Measurements from ENCODE around the gene OR1Q1. TPM values are rescaled to one million over a fixed set of nuclear protein-coding genes. Genes with fewer than 3 reads are reported as not detected.

OR1Q1 gene
- total and polyA plus RNA-seq, 9 of the 15 experiments (the other 6 are each of a cell fraction or from before 2014, with no cell fraction given): not detected

DNA sequence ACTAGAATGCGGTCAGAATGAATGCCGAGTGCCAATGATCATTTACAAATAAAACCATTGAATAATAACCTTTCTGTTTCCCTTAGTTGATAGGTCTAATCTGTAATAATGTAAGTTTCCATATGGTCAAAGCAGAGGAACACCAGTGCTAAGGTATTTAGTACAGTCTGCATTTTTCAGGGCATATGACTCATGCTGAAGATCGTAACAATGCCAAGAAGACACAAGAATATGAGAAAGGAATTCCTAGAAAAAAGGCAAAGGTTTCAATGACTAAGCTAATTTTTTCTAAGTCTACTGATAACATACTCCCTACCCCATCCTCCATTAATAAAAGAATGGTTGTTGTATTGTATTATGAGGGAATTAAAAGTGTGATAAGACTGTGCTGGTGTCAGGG is 34.2 kb upstream of the OR1Q1 start (continued):
- no peak for TF ChIP-seq MAX (CRISPR knock-in tag; IDR thresholded peaks at IDR 0.05)
- no peak for TF ChIP-seq MYBL2 (IDR thresholded peaks at IDR 0.05; ENCODE audit: low read depth)
- TF ChIP-seq MYBL2 (CRISPR knock-in tag; IDR thresholded peaks at IDR 0.05; ENCODE audit: borderline replicate concordance): no peak
- TF ChIP-seq HNRNPK (IDR thresholded peaks at IDR 0.05; ENCODE audit: low read depth, low read length, poor library complexity, severe bottlenecking): no peak
- TF ChIP-seq ZNF197 (CRISPR knock-in tag; IDR thresholded peaks at IDR 0.05; ENCODE audit: low read depth): no peak
- no peak for TF ChIP-seq PTRF (tag; IDR thresholded peaks at IDR 0.05)
- peak; percentile 89 for TF ChIP-seq ATF3 (IDR thresholded peaks at IDR 0.05)
- no peak for TF ChIP-seq ATF3 (CRISPR knock-in tag; conservative IDR thresholded peaks at IDR 0.05)
- TF ChIP-seq RNF219 (CRISPR knock-in tag; IDR thresholded peaks at IDR 0.05): no peak
- TF ChIP-seq, protein P1, sequence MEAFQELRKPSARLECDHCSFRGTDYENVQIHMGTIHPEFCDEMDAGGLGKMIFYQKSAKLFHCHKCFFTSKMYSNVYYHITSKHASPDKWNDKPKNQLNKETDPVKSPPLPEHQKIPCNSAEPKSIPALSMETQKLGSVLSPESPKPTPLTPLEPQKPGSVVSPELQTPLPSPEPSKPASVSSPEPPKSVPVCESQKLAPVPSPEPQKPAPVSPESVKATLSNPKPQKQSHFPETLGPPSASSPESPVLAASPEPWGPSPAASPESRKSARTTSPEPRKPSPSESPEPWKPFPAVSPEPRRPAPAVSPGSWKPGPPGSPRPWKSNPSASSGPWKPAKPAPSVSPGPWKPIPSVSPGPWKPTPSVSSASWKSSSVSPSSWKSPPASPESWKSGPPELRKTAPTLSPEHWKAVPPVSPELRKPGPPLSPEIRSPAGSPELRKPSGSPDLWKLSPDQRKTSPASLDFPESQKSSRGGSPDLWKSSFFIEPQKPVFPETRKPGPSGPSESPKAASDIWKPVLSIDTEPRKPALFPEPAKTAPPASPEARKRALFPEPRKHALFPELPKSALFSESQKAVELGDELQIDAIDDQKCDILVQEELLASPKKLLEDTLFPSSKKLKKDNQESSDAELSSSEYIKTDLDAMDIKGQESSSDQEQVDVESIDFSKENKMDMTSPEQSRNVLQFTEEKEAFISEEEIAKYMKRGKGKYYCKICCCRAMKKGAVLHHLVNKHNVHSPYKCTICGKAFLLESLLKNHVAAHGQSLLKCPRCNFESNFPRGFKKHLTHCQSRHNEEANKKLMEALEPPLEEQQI (IDR thresholded peaks at IDR 0.05): peak; percentile 87
- no peak for TF ChIP-seq NR2C1 (IDR thresholded peaks at IDR 0.05)
- no peak for TF ChIP-seq NR2C1 (tag; IDR thresholded peaks at IDR 0.05)
- TF ChIP-seq CHCHD3 (CRISPR knock-in tag; IDR thresholded peaks at IDR 0.05): no peak
- TF ChIP-seq ZNF133 (CRISPR knock-in tag; IDR thresholded peaks at IDR 0.05): no peak
- TF ChIP-seq ZKSCAN8 (CRISPR knock-in tag; IDR thresholded peaks at IDR 0.05): no peak
- TF ChIP-seq SPI1 (IDR thresholded peaks at IDR 0.05; ENCODE audit: borderline replicate concordance, low read depth, low read length): no peak
- TF ChIP-seq, protein P2, sequence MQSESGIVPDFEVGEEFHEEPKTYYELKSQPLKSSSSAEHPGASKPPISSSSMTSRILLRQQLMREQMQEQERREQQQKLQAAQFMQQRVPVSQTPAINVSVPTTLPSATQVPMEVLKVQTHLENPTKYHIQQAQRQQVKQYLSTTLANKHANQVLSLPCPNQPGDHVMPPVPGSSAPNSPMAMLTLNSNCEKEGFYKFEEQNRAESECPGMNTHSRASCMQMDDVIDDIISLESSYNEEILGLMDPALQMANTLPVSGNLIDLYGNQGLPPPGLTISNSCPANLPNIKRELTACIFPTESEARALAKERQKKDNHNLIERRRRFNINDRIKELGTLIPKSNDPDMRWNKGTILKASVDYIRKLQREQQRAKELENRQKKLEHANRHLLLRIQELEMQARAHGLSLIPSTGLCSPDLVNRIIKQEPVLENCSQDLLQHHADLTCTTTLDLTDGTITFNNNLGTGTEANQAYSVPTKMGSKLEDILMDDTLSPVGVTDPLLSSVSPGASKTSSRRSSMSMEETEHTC (IDR thresholded peaks at IDR 0.05): no peak
- TF ChIP-seq, protein P3, sequence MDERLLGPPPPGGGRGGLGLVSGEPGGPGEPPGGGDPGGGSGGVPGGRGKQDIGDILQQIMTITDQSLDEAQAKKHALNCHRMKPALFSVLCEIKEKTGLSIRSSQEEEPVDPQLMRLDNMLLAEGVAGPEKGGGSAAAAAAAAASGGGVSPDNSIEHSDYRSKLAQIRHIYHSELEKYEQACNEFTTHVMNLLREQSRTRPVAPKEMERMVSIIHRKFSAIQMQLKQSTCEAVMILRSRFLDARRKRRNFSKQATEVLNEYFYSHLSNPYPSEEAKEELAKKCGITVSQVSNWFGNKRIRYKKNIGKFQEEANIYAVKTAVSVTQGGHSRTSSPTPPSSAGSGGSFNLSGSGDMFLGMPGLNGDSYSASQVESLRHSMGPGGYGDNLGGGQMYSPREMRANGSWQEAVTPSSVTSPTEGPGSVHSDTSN (CRISPR knock-in tag; IDR thresholded peaks at IDR 0.05; ENCODE audit: low read depth): no peak
- TF ChIP-seq, protein P3 (tag; conservative IDR thresholded peaks at IDR 0.05; ENCODE audit: low read depth): no peak
- TF ChIP-seq IRF2 (CRISPR knock-in tag; IDR thresholded peaks at IDR 0.05): no peak
